IMR-90 (cell line): ENCODE measurements around the gene TNFAIP6. TPM values are rescaled to one million over a fixed set of nuclear protein-coding genes. Genes with fewer than 3 reads are reported as not detected.

Experiments used
- ATAC-seq: fragments of 200-7000 bp; cut with Tn5 transposase; 2 replicates; pipeline ENCODE4 v1.9.1; 2020; ENCODE audit warnings: low read depth, mild to moderate bottlenecking, moderate library complexity
- BruUV-seq: library from RNA; stranded (reverse); fragments of 400-500 nt; replicated peaks from 2 replicates; lab custom pipeline; 2021; lab: Mats Ljungman, UMichigan
- CTCF ChIA-PET: fragments of 300-600 bp; formaldehyde crosslinking; extraction: SDS; loops from one replicate; lab custom pipeline; 2021; ENCODE audit warnings: antibody characterized with exemption; lab: Yijun Ruan, JAX
- POLR2A ChIA-PET: fragments of 300-600 bp; sonication (Branson Sonifier 250); formaldehyde crosslinking; loops from one replicate; lab custom pipeline; 2022; ENCODE audit warnings: antibody characterized with exemption; ENCODE audit not compliant: unreplicated experiment; lab: Charles Lee
- DNase-seq: peaks from one replicate; pipeline ENCODE4 v3.0.0; 2013
- H2AFZ ChIP-seq: replicated peaks from 2 replicates; pipeline ENCODE3; 2013; ENCODE audit warnings: low read length, mild to moderate bottlenecking; ENCODE audit not compliant: poor library complexity
- H2AK5ac ChIP-seq: 2 replicates; pipeline ENCODE4 v1.6.1; 2013; ENCODE audit warnings: low read depth, low read length, inconsistent platforms
- H2AK9ac ChIP-seq: replicated peaks from 2 replicates; pipeline ENCODE3; 2013; ENCODE audit warnings: mild to moderate bottlenecking, low read depth, low read length, moderate library complexity; ENCODE audit not compliant: poor library complexity
- H2BK120ac ChIP-seq: 2 replicates; pipeline ENCODE4 v1.6.1; 2013; ENCODE audit warnings: low read depth, low read length, inconsistent platforms
- H2BK15ac ChIP-seq: 3 replicates; pipeline ENCODE4 v1.6.1; 2013; ENCODE audit warnings: low read depth, low read length, inconsistent platforms
- H2BK20ac ChIP-seq: 2 replicates; pipeline ENCODE4 v1.6.1; 2013; ENCODE audit warnings: low read depth, mild to moderate bottlenecking, inconsistent platforms, low read length, moderate library complexity
- H2BK5ac ChIP-seq: 2 replicates; pipeline ENCODE4 v1.6.1; 2013; ENCODE audit warnings: mild to moderate bottlenecking, low read depth, low read length, inconsistent platforms; ENCODE audit not compliant: poor library complexity, severe bottlenecking
- H3K14ac ChIP-seq: replicated peaks from 2 replicates; pipeline ENCODE4 v1.6.1; 2013; ENCODE audit warnings: low read depth, low read length, inconsistent platforms
- H3K18ac ChIP-seq: 2 replicates; pipeline ENCODE4 v1.6.1; 2013; ENCODE audit warnings: low read depth, low read length, control low read depth
- H3K23ac ChIP-seq: 2 replicates; pipeline ENCODE4 v1.6.1; 2013; ENCODE audit warnings: low read depth, low read length, inconsistent platforms
- H3K27ac ChIP-seq: 2 replicates; pipeline ENCODE4 v1.5.1; 2013; ENCODE audit warnings: mild to moderate bottlenecking, control low read depth, low read length; ENCODE audit not compliant: insufficient read depth
- H3K27me3 ChIP-seq: 2 replicates; pipeline ENCODE4 v1.6.1; 2013; ENCODE audit warnings: low read length; ENCODE audit not compliant: control insufficient read depth, insufficient read depth
- H3K36me3 ChIP-seq: 2 replicates; pipeline ENCODE4 v1.6.1; 2013; ENCODE audit warnings: low read length, mixed read lengths; ENCODE audit not compliant: control insufficient read depth, insufficient read depth
- H3K4ac ChIP-seq: 2 replicates; pipeline ENCODE4 v1.6.1; 2013; ENCODE audit warnings: low read depth, low read length, inconsistent platforms
- H3K4me1 ChIP-seq: 2 replicates; pipeline ENCODE4 v1.6.1; 2013; ENCODE audit warnings: low read length, mixed read lengths; ENCODE audit not compliant: control insufficient read depth, insufficient read depth
- H3K4me2 ChIP-seq: 2 replicates; pipeline ENCODE4 v1.6.1; 2013; ENCODE audit warnings: low read depth, mild to moderate bottlenecking, control low read depth, low read length, moderate library complexity
- H3K4me3 ChIP-seq: 2 replicates; pipeline ENCODE4 v1.5.1; 2013; ENCODE audit warnings: low read depth, mild to moderate bottlenecking, control low read depth, low read length, moderate library complexity; ENCODE audit not compliant: insufficient read depth
- H3K56ac ChIP-seq: 2 replicates; pipeline ENCODE4 v1.6.1; 2013; ENCODE audit warnings: low read length, inconsistent platforms; ENCODE audit not compliant: insufficient read depth; ENCODE audit errors: extremely low read depth
- H3K79me1 ChIP-seq, 2 experiments: 2 replicates each; pipeline ENCODE4 v1.6.1; 2013; ENCODE audit warnings: low read length in 2 of 2, inconsistent platforms in 1 of 2, low read depth in 1 of 2
- H3K9ac ChIP-seq: 2 replicates; pipeline ENCODE4 v1.6.1; 2013; ENCODE audit warnings: low read depth, low read length, control low read depth
- H3K9me1 ChIP-seq: 2 replicates; pipeline ENCODE4 v1.6.1; 2013; ENCODE audit warnings: low read length, inconsistent platforms; ENCODE audit not compliant: insufficient read depth
- H3K9me3 ChIP-seq: 2 replicates; pipeline ENCODE4 v1.6.1; 2013; ENCODE audit warnings: low read length; ENCODE audit not compliant: control insufficient read depth, insufficient read depth
- H4K20me1 ChIP-seq: 2 replicates; pipeline ENCODE4 v1.6.1; 2013; ENCODE audit warnings: low read length, inconsistent platforms; ENCODE audit not compliant: insufficient read depth
- H4K5ac ChIP-seq: 2 replicates; pipeline ENCODE4 v1.6.1; 2013; ENCODE audit warnings: mild to moderate bottlenecking, low read depth, low read length, control low read depth
- H4K8ac ChIP-seq, 2 experiments: 2 replicates each; pipeline ENCODE4 v1.6.1; 2013; ENCODE audit warnings: low read depth in 2 of 2, low read length in 2 of 2, control low read depth in 1 of 2, inconsistent platforms in 1 of 2
- H4K91ac ChIP-seq: 2 replicates; pipeline ENCODE4 v1.6.1; 2013; ENCODE audit warnings: low read depth, low read length, inconsistent platforms; ENCODE audit not compliant: insufficient read depth
- BHLHE40 ChIP-seq: fragments of 150-350 bp; IDR thresholded peaks from 2 replicates; pipeline ENCODE4 v1.6.1; 2016; ENCODE audit warnings: mild to moderate bottlenecking, low read depth, low read length
- FOS ChIP-seq: fragments of 150-350 bp; IDR thresholded peaks from 2 replicates; pipeline ENCODE4 v1.6.1; 2016; ENCODE audit warnings: low read depth, low read length
- NFE2L2 ChIP-seq: fragments of 150-350 bp; IDR thresholded peaks from 2 replicates; pipeline ENCODE4 v1.6.1; 2016; ENCODE audit warnings: low read depth, mild to moderate bottlenecking, low read length
- WGBS, 2 experiments: methylation state at CpG; one replicate each; pipeline versions ENCODE4 v1.1.5 to v1.1.7; 2013; ENCODE audit warnings: missing lambda C conversion rate in 2 of 2; ENCODE audit not compliant: insufficient read length in 1 of 2; ENCODE audit errors: extremely low coverage in 2 of 2; 5-methylcytosine and 5-hydroxymethylcytosine counted together
- dilution Hi-C: fragments of 300-500 bp; cut with HindIII; formaldehyde crosslinking; loops from one replicate; pipeline ENCODE4 v1.14.3; 2018; ENCODE audit warnings: low sequenced_read_pairs; ENCODE audit not compliant: unreplicated experiment
- in situ Hi-C: fragments of 300-500 bp; cut with MboI; formaldehyde crosslinking; loops from 3 replicates; pipeline ENCODE4 v1.14.3; 2019; ENCODE audit warnings: low sequenced_read_pairs, inconsistent platforms, mixed read lengths
- intact Hi-C: fragments of 100-400 bp; cut with micrococcal nuclease; formaldehyde crosslinking; loops from 2 replicates; pipeline ENCODE4 v1.10.0; 2022
- polyA plus RNA-seq, 3 experiments: library from polyadenylated mRNA; depleted of rRNA; stranded (reverse); fragments of >200 nt; gene quantifications; 2 replicates each; pipeline ENCODE4 v1.2.3, GENCODE V29; 2012; ENCODE audit warnings: low replicate concordance in 1 of 3
- total RNA-seq: library from RNA; depleted of rRNA; stranded (reverse); fragments of >200 nt; gene quantifications from 2 replicates; pipeline ENCODE4 v1.2.3, GENCODE V29; 2012

Gene TNFAIP6
- total and polyA plus RNA-seq, 2 of the 4 experiments (the other 2 are of a cell fraction) = 1.8 to 2.9 TPM

- Histone ChIP-seq H4K20me1 (no peaks in the 10 kb centered on the region), H3K4me2 (peak overlapping the region; percentile 60), H4K8ac (0 out of 4 replicates have a peak overlapping the region, but pooled peaks of 1 of the 2 experiments have one; percentile 81), H2AK9ac (no peak overlapping the region), H3K4me3 (no peak overlapping the region), H3K9ac (no peak overlapping the region), H4K91ac (peak overlapping the region; percentile 25; the same call in 1 of the 2 replicates), H3K27ac (peak overlapping the region; percentile 81), H3K79me1 (no peaks in the 10 kb centered on the region), H3K36me3 (no peaks in the 10 kb centered on the region), H3K9me1 (no peaks in the 10 kb centered on the region), H3K14ac (no peak overlapping the region), H2AK5ac (no peak overlapping the region), H3K18ac (no peak overlapping the region; the same call in 1 of the 2 replicates), H2BK120ac (no peak overlapping the region; the same call in 1 of the 2 replicates), H2BK20ac (peak overlapping the region; percentile 64; the same call in 1 of the 2 replicates), H3K4me1 (peaks cover 2% of the 10 kb centered on the region), H3K4ac (peak overlapping the region; percentile 40; the same call in 1 of the 2 replicates), H2BK15ac (no peak overlapping the region), H3K27me3 (no peaks in the 10 kb centered on the region), H2AFZ (no peak overlapping the region), H3K56ac (no peak overlapping the region), H3K23ac (no peak overlapping the region), H3K9me3 (no peaks in the 10 kb centered on the region), H2BK5ac (peak overlapping the region; percentile 28), H4K5ac (peak overlapping the region; percentile 54)
- DNase-seq (peak; percentile 91), ATAC-seq (peak; percentile 95)
- in situ Hi-C loops = no loop called here
- BruUV-seq = no TSS peak
- no peak for TF ChIP-seq NFE2L2
- TF ChIP-seq BHLHE40 = 0 out of 2 replicates have a peak, but pooled peaks have one; percentile 8
- TF ChIP-seq FOS = peak; percentile 59
- intact Hi-C loops = no loop called here
- WGBS, 2 experiments = no CpG with 5 or more reads among the region's 3 CpGs
- POLR2A ChIA-PET = no interaction called here
- CTCF ChIA-PET = no interaction called here
- dilution Hi-C loops = no loop called here
These were observed 17.0 kb downstream of the TNFAIP6 start for GRCh38 chr2:151374436-151374835.
